HG02571 (cell line): ENCODE measurements around the gene CX3CL1.
"Not testable (repeated sequence)": the region's sequence is repeated elsewhere in the genome, so short reads cannot be mapped to it uniquely, and the experiment has no call there.

Source experiments
- ATAC-seq: cut with Tn5 transposase; IDR thresholded peaks from one replicate; pipeline ENCODE4 v1.9.1; 2021; ENCODE audit warnings: mild to moderate bottlenecking, moderate library complexity; ENCODE audit not compliant: unreplicated experiment

CX3CL1 gene

GRCh38 chr16:57372372-57373116, at the start of gene CX3CL1:
TSS of gene CX3CL1 (plus strand) at chr16:57372490. CDS start at chr16:57372569, 79 bp downstream.
- ATAC-seq, result no peak

DNA sequence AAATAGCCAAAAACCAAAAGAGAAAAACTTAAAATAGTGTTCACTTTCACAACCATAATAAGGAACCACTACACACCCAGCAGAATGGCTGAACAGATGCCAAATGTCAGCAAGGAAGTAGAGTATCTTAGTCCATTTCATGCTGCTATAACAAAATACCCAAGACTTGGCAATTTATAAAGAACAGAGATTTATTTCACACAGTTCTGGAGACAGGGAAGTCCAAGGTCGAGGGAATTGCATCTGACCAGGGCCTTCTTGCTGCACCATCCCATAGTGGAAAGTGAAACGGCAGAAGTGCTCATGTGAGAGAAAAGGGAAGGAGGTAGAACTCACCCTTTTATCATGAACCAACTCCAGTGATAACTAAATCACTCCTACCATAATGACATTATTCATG, 47.5 kb upstream of the CX3CL1 start:
- no peak for ATAC-seq

DNA sequence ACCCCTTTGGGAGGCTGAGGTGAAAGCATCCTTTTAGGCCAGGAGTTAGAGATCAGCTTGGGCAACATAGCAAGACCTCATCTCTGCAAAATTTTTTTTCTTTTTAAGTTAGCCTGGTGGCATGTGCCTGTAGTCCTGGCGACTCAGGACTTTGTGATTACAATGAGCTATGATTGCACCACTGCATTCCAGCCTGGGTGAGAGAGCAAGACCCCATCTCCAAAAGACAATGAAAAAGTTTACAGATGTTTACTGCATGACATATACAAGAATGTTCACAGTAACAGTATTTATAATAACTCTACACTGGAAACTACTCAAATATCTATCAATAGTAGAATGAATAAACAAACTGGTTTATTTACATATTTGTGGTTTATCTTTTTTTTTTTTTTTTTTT, 46.8 kb upstream of the CX3CL1 start:
- ATAC-seq, result no peak

DNA sequence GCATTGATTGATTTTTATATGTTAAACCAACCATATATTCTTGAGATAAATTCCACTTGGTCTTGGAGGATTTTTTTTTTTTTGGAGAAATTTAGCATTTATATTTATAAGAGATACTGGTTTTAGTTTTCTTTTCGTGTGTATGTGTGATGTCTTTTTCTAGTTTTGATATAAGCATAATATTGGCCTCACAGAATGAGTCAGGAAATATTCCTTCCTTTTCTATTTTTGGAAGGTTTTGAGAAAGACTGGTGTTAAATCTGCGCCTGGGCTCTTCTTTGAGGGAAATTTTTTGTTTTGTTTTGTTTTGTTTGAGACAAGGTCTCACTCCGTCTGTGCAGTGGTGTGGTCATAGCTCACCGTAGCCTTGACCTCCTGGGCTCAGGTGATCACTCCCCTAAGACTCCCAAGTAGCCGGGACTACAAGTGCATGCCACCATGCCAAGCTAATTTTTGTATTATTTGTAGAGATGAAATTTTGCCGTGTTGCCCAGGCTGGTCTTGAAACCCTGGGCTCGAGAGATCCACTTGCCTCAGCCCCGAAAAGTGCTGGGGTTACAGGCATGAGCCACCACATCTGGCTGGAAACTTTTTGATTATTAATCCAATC, 42.5 kb upstream of the CX3CL1 start:
- ATAC-seq, result no peak

DNA sequence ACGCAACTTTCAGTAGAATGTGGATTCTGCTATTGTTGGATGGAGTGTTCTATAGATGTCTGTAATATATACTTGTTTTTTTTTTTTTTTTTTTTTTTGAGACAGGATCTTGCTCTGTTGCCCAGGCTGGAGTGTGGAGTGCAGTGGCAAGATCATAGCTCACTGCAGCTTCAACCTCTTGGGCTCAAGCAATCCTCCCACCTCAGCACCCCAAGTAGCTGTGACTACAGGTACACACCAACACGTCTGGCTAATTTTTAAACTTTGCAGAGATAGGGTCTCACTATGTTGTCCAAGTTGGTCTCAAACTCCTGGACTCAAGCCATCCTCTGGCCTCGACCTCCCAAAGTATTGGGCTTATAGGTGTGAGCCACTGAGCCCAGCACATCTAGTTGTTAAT, 40.9 kb upstream of the CX3CL1 start:
- no peak for ATAC-seq

DNA sequence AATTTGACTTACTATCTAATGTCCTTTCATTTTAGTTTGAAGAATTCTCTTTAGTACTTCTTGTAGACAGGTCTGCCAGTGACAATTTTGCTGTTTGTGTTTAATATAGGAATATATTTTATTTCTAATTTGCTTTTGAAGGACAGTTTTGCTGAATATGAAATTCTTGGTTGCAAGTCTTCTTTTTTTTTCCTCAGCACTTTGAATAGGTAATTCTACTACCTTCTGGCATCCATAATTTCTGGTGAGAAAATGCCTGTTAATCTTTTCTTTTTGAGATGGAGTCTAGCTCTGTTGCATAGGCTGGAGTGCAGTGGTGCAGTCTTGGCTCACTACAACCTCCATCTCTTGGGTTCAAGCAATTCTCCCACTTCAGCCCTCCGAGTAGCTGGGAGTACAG, 38.9 kb upstream of the CX3CL1 start:
- ATAC-seq, result no peak

DNA sequence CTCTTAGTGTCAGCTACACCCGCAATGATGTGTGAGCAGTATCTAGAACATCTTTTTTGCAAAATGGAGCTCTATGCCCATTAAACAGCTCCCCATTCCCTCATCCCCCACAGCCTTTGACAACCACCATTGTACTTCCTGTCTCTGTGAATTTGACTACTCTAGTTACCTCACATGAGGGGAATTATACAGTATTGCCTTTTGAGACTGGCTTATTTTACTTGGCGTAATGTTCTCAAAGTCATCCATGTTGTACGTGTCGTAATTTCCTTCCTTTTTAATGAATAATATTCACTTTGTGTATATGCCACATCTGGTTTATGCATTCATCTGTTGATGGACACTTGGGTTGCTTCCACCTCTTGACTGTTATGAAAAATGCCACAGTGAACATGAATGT, 36.9 kb upstream of the CX3CL1 start:
- ATAC-seq, result no peak

DNA sequence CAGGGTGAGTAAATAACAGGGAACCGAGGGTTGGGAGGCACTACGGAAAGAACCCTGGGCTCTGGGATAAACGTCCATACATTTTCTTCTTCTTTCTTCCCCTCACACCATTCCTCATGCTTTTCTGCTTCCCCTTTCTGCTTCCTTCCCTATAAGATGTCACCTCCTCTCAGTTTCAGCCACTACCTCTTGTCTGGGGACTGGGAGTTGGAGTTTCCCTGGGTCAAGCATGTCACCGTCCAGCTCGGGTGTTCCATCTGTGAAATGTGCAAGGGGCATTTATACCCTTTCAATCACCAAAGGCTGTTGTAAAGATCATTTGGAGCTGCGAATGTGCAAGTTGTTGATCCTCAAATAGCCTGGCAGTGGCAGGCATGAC, 31.2 kb upstream of the CX3CL1 start:
- no peak for ATAC-seq

DNA sequence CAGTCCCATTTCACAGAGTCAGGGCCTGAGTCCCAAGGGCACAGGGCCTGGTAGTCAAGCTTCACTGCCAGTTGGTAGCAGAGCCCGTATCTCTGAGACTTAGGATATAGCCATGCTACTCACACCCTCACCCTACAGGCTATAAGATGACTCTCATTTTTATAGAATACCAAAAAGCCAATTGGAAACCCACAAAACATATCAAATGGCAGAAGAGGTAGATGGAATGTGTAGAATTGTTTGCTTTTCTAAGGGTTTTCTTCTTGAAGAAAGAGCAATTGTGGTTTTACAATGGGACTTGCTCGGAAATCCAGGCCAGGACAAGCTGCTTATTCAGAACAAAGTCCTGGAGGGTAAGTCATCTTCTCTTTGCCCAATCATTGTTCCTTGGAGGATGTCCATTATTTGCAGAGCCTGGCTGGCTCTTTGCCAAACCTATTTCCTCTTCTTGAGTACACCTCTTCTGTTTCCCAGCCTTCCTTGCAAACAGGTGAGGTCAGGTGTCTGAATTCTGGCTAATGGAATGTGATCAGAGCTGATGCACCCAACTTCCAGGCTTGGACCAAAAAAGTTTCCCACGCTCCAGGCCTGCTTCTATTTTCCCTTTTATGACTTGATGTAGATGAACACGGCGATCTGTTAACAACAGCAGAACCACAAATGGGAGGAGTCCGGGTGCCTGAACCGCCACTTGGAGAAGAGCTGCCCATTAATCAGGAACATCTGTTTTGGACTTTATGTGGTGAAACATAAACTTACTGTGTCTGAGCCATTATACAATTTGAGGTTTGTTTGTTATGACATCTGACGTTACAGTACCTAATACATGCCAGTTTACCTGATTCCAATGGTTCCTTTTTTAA, 30.6 kb upstream of the CX3CL1 start:
- ATAC-seq, result no peak

GRCh38 chr16:57342606-57343005, 29.7 kb upstream of the CX3CL1 start:
- ATAC-seq, result not testable (repeated sequence)

- no peak for ATAC-seq
Observed at GRCh38 chr16:57343221-57343620, 29.1 kb upstream of the CX3CL1 start.

DNA sequence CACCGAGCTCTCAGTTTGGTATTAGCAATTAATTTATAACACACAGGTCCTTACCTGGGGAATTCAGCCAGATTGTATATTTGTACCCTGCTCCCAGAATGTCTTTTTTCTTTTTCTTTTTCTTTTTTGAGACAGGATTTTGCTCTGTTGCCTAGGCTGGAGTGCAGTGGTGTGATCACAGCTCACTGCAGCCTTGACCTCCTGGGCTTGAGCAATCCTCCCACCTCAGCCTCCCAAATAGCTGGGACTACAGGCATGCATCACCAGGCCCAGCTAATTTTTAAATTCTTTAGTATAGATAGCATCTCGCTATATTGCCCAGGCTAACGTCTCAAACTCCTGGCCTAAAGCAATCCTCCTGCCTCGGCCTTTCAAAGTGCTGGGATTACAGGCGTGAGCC, 28.2 kb upstream of the CX3CL1 start:
- not testable (repeated sequence) for ATAC-seq

- ATAC-seq, result no peak
Observed at GRCh38 chr16:57345021-57345420, 27.3 kb upstream of the CX3CL1 start.

DNA sequence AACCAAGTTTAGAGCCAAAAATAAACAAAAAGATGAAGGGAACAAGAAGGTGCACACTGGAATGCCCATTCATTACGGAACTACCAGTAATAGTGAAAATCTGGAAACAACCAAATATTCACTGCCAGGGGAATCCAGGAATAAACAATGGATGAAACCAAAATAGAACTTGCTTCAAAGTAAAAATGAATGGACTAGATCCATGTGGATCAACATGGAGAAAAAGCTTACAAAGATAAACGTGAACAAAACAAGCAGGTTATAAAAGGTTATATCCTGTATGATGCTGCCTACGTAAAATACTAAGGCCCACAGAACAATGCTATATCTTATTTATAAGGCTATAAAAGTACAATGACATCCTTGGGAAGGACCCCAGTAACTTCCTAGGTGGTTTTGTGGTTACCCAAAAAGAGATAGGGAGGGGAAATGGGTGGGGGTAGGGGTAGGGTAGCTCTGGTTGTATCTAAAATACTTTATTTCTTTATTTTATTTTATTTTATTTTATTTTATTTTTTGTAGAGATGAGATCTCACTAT, 26.6 kb upstream of the CX3CL1 start:
- no peak for ATAC-seq

DNA sequence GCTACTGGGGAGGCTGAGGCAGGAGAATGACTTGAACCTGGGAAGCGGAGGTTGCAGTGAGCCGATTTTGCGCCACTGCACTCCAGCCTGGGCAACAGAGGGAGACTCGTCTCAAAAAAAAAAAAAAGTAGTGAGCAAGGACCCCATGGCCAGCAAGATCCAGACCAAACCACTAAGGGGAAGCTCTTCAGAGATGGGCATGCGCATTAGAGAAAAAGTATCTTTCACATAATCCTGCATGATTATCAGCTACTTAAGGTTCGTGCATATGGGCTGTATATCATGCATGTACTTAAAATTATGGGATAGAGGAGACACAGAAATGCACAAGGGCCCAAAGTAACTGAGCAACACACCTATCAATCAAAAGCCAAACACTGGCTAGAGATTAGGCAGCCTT, 24.4 kb upstream of the CX3CL1 start:
- no peak for ATAC-seq

DNA sequence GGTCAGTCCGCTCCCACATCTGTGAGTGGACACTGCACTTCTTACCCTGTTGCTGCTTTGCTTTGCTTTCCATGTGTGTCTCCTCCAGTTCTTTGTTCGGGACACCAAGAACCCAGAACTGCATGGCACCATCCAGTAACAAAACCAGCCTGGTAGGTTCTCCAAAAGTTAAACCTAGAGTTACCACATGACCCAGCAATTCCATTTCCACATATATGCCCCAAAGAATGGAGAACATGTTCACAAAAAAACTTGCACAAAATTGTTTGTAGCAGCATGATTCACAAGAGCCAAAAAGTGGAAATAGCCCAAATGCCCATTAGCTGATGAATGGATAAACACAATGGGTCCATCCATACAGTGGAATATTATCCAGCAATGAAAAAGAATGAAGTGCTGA, 24.0 kb upstream of the CX3CL1 start:
- ATAC-seq, result no peak

- peak; percentile 77 for ATAC-seq
Observed at GRCh38 chr16:57349212-57350031, 22.9 kb upstream of the CX3CL1 start.

- no peak for ATAC-seq
Observed at GRCh38 chr16:57352636-57353047, 19.6 kb upstream of the CX3CL1 start.

GRCh38 chr16:57354311-57354710, 18.0 kb upstream of the CX3CL1 start:
- ATAC-seq, result no peak

DNA sequence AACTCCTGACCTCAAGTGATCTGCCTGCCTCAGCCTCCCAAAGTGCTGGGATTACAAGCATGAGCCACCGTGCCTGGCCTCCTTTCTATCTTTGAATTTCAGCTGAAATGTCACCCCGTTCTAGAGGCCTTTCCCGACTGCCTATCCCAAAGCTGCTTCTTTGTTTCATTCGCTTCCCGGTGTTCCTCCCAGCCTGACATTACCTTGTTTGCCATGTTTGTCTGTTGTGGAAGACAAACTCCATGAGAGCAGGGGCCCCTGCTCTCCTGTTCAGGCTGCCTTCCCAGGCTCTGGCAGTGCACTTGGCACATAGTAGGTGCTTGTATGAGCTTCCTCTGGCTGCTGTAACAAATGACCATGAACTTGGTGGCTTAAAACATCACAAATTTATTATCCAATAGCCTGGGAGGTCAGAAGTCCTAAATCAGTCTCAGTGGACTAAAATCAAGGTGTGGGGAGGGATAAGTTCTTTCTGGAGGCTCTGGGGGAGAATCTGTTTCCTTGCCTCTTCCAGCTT, 16.3 kb upstream of the CX3CL1 start:
- ATAC-seq, result no peak
